RCC 7860 (cell line): Measurements from ENCODE around the gene TLR5.
"Not testable (repeated sequence)": the region's sequence is repeated elsewhere in the genome, so short reads cannot be mapped to it uniquely, and the experiment has no call there.

ENCODE experiments used
- DNase-seq: peaks from one replicate; pipeline ENCODE4 v3.0.0-alpha.2; 2015; ENCODE audit warnings: low spot score
- FAIRE-seq: peaks from 2 replicates; lab custom pipeline; 2012; peaks lifted over from hg19 to GRCh38; lab: Jason Lieb, UNC

TLR5 gene, protein sequence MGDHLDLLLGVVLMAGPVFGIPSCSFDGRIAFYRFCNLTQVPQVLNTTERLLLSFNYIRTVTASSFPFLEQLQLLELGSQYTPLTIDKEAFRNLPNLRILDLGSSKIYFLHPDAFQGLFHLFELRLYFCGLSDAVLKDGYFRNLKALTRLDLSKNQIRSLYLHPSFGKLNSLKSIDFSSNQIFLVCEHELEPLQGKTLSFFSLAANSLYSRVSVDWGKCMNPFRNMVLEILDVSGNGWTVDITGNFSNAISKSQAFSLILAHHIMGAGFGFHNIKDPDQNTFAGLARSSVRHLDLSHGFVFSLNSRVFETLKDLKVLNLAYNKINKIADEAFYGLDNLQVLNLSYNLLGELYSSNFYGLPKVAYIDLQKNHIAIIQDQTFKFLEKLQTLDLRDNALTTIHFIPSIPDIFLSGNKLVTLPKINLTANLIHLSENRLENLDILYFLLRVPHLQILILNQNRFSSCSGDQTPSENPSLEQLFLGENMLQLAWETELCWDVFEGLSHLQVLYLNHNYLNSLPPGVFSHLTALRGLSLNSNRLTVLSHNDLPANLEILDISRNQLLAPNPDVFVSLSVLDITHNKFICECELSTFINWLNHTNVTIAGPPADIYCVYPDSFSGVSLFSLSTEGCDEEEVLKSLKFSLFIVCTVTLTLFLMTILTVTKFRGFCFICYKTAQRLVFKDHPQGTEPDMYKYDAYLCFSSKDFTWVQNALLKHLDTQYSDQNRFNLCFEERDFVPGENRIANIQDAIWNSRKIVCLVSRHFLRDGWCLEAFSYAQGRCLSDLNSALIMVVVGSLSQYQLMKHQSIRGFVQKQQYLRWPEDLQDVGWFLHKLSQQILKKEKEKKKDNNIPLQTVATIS

DNA sequence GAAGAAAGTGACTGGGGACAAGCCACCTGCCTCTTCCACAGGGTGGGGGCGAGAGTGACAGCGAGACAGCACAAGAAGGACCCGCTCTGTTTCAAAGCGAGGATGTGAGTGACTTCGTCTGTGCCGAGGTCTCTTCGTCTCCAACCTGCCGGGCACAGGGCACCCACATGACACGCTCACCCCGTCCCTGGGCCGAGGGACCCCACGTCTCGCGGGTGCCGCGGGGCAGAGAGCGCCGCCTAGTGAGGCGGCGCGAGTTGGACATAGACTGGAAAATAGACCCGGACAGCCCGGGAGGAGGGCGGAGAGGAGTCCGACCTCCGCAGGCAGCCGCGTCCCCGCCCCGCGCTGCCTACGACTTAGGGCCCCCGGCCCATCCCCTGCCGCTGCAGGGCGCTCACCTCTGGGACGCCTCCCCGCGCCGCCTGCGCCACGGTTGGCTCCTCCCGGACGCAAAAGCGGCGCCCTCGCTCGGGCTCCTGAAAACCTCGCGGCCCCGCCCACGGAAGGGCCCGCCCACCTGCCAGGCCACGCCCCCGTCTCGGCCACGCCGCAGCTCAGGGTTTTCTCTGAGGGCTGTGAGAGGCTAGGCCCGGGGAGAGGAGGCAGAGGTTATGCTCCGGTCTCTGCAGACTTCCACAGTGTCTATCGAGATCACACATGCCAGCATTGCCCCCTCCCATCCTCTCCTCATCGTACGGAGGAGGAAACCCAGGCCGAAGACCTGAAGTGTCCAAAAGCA lies at the start of gene TLR5:
TSS of gene TLR5 (minus strand) at position 454 of the 742 bp plus-strand sequence. CDS start 30,217 bp downstream, outside the sequence.
- FAIRE-seq = no peak
- peak; percentile 36 for DNase-seq

- peak; percentile 92 for FAIRE-seq
- DNase-seq = peak; percentile 66
Measured at GRCh38 chr1:223189903-223190724, 47.1 kb upstream of the TLR5 start.

DNA sequence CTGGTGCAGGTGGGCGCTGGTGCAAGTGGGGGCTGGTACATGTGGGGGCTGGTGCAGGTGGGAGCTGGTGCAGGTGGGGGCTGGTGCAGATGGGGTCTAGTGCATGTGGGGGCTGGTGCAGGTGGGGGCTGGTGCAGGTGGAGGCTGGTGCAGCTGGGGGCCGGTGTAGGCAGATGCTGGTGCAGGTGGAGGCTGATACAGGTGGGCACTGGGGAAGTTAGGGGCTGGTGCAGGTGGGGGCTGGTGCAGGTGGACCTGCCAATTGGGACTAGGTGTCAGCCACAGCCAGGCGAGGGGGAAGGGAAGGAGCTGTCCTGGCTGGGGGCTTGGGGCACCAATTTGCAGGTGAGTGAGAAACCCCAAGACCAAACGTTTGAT lies 46.5 kb upstream of the TLR5 start:
- FAIRE-seq = no peak
- no peak for DNase-seq

DNA sequence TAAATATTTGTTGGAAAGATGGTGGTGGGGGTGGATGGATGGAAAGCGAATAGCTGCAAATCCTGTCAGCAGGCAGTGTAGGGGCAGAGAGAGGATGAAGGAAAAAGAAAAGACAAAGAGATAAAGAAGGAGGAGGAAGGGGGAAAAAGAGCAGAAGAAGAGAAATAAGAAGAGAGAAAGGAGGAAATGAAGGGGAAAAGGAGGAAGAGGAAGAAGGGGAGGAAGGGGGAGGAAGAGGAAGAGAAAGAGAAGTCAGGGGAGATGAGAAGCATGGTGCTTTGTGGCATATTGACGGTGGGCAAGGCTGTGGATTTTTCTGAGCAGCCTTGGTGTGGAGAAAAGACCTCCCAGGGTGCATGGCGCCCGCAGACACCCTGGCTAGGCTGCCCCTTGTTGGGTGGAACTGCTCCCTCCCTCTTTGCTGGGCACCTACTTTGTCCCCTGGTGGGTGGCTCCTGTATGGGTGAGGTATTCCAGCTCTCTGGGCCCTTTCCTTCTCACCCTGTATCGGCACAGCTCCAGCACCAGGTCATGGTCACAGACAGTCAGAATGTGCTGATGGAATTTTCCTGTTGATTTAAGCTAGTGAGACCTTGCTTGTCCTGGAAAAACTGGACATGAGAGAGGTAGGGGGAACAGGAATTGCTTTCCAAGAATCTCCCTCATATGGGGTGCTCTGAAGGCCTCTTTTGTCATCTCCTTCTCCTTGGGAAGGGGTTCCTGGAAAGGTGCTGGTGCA lies 45.7 kb upstream of the TLR5 start:
- FAIRE-seq (no peak), DNase-seq (no peak)

DNA sequence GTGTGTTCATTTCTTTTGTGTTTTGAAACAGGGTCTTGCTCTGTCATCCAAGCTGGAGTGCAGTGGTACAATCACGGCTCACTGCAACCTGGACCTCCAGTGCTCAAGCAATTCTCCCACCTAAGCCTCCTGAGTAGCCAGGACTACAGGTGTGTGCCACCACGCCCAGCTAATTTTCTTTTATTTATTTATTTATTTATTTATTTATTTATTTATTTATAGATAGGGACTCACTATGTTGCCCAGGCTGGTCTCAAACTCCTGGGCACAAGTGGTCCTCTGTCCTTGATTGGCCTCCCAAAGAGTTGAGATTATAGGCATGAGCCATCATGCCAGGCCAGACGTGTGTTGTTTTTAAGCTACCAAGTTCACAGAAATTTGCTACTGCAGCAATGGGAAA lies 43.8 kb upstream of the TLR5 start:
- no peak for DNase-seq

GRCh38 chr1:223183268-223183862 lies 40.3 kb upstream of the TLR5 start:
- no peak for FAIRE-seq

More for the DNA sequence above, 43.8 kb upstream of the TLR5 start:
- FAIRE-seq = no peak

DNA sequence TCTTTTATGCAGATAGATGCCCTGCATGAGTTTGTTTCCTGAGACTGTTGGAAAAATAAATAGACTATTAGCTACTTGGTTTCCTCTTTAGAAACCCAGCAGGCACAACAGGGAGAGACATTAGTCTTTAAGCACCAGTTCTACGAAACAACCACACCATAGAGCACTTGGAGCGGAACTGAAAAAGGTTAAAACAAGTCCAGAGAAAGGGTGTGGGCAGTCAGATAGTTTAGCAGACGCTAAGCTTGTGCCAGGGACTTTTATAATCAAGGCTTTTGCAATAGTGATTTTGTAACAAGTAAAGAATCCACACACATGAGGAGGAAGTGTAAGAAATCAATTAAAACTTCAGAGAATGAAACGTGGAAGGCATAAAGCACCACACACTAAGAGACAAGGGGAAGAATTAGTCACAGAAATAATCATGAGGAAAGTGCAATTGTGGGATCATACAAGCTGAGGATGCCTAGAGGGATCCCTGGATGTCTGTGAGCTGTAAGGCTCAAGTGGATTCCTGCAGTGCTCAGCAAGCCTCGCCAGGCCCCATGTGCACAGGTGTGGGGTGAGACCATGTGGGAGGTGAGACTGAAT lies 37.8 kb upstream of the TLR5 start:
- DNase-seq (no peak), FAIRE-seq (no peak)

More at GRCh38 chr1:223183268-223183862, 40.3 kb upstream of the TLR5 start:
- no peak for DNase-seq

DNA sequence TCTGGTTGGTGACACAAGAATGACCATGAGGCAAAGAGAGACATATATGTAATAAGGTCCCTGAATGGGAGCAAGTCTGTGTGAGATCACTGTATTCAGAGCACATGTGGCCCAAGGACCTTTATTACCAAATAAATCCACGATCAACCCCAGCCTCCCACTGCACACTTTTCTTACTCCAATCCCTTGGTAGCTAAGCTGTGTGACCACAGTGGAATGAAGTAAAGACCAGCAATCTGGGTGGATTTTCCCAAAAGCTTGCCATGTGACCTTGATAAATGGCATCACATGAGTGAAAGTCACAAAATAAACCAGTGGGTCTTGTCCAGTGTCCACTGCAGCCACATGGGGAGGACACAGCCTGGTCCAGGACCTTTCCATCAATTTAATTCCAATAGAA lies 36.7 kb upstream of the TLR5 start:
- FAIRE-seq = no peak
- DNase-seq = no peak

- no peak for FAIRE-seq
- DNase-seq = no peak
Measured at GRCh38 chr1:223179280-223179679, 36.2 kb upstream of the TLR5 start.

DNA sequence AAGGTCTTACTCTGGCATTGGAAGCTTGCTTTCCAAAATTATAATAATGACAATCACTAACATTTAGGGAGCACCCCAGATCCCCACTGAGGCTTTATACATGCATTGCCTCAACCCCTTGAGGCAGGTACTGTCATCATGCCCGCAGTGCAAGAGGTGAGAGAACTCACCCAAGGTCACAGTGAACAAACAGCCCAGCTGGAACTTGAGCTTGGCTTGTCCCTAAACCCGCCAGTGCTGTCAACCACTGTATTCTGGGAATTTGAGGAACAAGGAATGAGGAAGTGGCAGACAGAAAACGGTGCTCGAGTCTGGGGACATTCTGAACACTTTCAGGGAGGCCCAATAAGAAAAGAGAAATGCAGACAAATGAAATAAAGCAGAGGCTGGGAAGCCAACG lies 34.6 kb upstream of the TLR5 start:
- DNase-seq = no peak
- no peak for FAIRE-seq

DNA sequence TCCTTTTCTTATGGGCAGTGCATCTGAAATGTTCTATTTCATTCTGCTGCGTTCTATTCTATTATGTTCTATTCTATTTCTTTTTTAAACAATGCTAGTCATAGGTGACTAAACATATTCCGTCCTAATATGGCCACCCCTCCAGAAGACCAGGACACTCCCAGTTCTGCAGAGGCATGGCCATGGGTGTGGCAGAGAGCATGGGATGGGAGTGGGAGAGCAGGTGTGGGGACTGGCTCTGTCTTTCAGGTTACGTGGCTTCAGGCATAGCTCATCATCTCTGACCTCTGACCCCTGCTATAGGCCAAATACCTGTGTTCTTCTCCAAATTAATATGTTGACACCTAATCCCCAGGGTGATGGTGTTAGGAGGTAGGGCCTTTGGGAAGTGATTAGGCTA lies 33.4 kb upstream of the TLR5 start:
- no peak for DNase-seq
- no peak for FAIRE-seq

GRCh38 chr1:223175633-223176032 lies 32.6 kb upstream of the TLR5 start:
- FAIRE-seq (no peak), DNase-seq (no peak)

DNA sequence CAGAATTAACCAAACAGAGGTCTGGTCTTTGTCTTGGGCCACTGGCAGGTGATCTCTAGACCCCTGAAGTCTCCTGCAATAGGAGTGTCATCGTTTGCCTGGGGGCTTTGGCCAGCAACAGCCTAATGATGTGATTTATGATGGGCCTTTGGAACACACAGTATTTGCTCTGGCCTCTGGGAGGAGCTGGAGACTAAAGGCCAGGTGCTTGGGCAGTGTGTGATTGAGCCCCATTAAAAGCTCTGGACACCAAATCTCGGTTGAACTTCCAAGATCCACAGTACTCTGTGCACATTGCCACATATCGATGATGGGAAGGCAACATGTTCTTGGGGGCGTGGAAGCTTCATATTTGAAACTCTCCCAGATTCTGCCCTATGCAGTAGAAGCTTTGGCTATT lies 32.0 kb upstream of the TLR5 start:
- no peak for FAIRE-seq

GRCh38 chr1:223169458-223169857 lies 26.4 kb upstream of the TLR5 start:
- DNase-seq, FAIRE-seq: not testable (repeated sequence)

More for the DNA sequence above, 32.0 kb upstream of the TLR5 start:
- DNase-seq = no peak

DNA sequence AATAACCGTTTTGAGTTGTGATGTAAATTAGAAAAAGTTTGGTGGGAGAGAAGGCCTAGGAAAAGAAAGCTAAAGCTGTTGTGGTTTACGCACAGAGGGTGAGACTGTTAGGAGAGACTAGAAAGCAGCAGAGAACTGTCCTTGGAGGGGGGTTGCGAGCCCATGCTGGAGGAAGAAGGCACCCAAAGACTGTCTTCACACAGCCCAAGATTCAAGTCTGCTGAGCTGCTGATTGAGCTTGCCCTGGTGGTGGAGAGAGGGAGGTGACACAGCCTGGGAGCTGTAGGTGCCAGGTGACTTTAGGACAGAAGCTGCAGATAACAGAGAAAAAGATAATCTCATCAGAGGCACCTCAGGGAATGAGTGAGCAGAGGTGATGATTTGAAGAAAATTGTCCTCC lies 18.3 kb upstream of the TLR5 start:
- FAIRE-seq (no peak), DNase-seq (no peak)

- FAIRE-seq = no peak
- DNase-seq = no peak
Measured at GRCh38 chr1:223156343-223156742, 13.3 kb upstream of the TLR5 start.

- no peak for DNase-seq
- no peak for FAIRE-seq
Measured at GRCh38 chr1:223155153-223155552, 12.1 kb upstream of the TLR5 start.

DNA sequence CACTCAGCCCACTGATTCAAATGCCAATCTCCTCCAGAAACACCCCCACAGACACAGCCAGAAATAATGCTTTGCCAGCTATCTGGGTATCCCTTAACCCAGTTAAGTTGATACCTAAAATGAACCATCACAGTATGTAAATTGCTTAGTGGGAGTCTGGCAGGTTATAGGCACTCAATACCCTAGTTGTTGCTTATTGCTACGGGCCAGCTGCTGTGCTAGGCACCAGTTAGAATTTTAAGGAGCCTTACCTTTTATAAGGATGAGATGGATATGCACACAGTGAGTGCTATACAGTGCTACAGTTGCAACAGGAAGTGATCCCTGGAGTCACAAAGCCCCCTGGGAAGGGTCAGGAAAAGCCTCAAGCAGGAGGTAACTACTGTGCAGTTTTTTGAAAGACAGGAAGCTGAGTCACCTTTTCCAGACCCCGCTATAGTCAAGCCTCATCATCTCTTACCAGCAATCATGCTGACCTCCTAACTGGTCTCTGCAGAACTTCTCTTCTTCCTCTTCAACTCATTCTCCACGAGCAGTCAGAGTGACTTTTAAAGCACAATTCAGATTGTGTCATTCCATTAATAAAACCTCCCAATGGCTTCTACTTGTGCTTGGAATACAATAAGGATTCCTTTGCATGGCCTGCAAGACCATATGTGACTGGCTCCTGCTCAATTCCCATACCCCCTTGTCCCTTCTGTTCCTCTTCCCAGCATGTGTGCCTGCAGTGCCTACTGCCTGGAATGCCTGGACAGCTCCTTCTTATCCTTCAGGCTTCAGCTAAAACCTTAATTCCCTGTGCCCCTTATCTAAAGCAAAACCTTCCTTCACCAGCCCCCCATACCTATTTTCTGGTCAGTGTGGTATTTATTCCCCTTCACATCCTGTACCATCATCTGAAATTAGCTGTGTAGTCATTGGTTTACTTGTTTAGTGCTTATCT lies 10.4 kb upstream of the TLR5 start:
- FAIRE-seq (no peak), DNase-seq (peak; percentile 69)
